Panc1 (cell line): ENCODE results near the gene GORAB. TPM values are rescaled to one million over a fixed set of nuclear protein-coding genes. Genes with fewer than 3 reads are reported as not detected.

ENCODE experiments used
- ATAC-seq: fragments of 200-7000 bp; cut with Tn5 transposase; 2 replicates; pipeline ENCODE4 v1.9.1; 2020; ENCODE audit warnings: mild to moderate bottlenecking, moderate library complexity
- BruUV-seq: library from RNA; stranded (reverse); fragments of 400-500 nt; replicated peaks from 2 replicates; lab custom pipeline; 2021; lab: Mats Ljungman, UMichigan
- CTCF ChIA-PET: fragments of 300-600 bp; sonication (Branson Sonifier 250); formaldehyde crosslinking; loops from one replicate; lab custom pipeline; 2022; ENCODE audit warnings: antibody characterized with exemption; lab: Charles Lee
- POLR2A ChIA-PET: fragments of 300-600 bp; sonication (Branson Sonifier 250); formaldehyde crosslinking; loops from one replicate; lab custom pipeline; 2022; ENCODE audit warnings: antibody characterized with exemption; lab: Charles Lee
- DNase-seq: peaks from one replicate; pipeline ENCODE4 v3.0.0-alpha.2; 2010; ENCODE audit warnings: low read depth, low spot score
- H3K27ac ChIP-seq: 2 replicates; pipeline ENCODE4 v1.5.1; 2011; ENCODE audit warnings: mild to moderate bottlenecking, low read length, inconsistent platforms
- H3K27me3 ChIP-seq: fragments of 200-500 bp; sonication (Bioruptor generic); 2 replicates; pipeline ENCODE4 v1.6.0; 2014; ENCODE audit warnings: low read length, inconsistent platforms; ENCODE audit not compliant: control insufficient read depth, insufficient read depth
- H3K36me3 ChIP-seq: fragments of 200-500 bp; sonication (Bioruptor generic); 2 replicates; pipeline ENCODE4 v1.5.1; 2014; ENCODE audit warnings: inconsistent platforms, mild to moderate bottlenecking, low read length, moderate library complexity; ENCODE audit not compliant: control insufficient read depth, insufficient read depth
- H3K4me1 ChIP-seq: 2 replicates; pipeline ENCODE4 v1.5.1; 2011; ENCODE audit warnings: inconsistent platforms, mild to moderate bottlenecking, low read length, moderate library complexity; ENCODE audit not compliant: control insufficient read depth, insufficient read depth
- H3K4me3 ChIP-seq, 2 experiments: 2 replicates each; pipeline ENCODE4 v1.5.1; 2011 to 2012; ENCODE audit warnings: low read depth in 2 of 2, low read length in 2 of 2, mild to moderate bottlenecking in 2 of 2, inconsistent platforms in 1 of 2, moderate library complexity in 1 of 2
- H3K9me3 ChIP-seq: fragments of 200-500 bp; sonication (Bioruptor generic); 2 replicates; pipeline ENCODE4 v1.5.1; 2014; ENCODE audit warnings: low read depth, mild to moderate bottlenecking, inconsistent platforms, low read length, moderate library complexity; ENCODE audit not compliant: control insufficient read depth, insufficient read depth
- POLR2AphosphoS5 ChIP-seq: IDR thresholded peaks from 2 replicates; pipeline ENCODE4 v1.6.1; 2012; ENCODE audit warnings: mild to moderate bottlenecking, low read depth, low read length, moderate library complexity
- SIN3A ChIP-seq: IDR thresholded peaks from 2 replicates; pipeline ENCODE4 v1.6.1; 2012; ENCODE audit warnings: low read depth, mild to moderate bottlenecking, low read length, moderate library complexity, borderline replicate concordance; ENCODE audit not compliant: insufficient read depth
- TCF7L2 ChIP-seq: IDR thresholded peaks from 2 replicates; pipeline ENCODE4 v1.6.1; 2011; ENCODE audit warnings: mild to moderate bottlenecking, low read depth, low read length, inconsistent platforms
- in situ Hi-C: cut with HindIII; loops from 2 replicates; pipeline ENCODE4 v1.10.0; 2016; ENCODE audit warnings: low sequenced_read_pairs, low pct_unique_long_range_greater_than_20kb
- intact Hi-C: fragments of 100-400 bp; cut with micrococcal nuclease; formaldehyde crosslinking; loops from one replicate; pipeline ENCODE4 v1.10.0; 2022; ENCODE audit not compliant: unreplicated experiment
- total RNA-seq: library from RNA; stranded (reverse); gene quantifications from one replicate; pipeline ENCODE4 v1.2.1, GENCODE V29; 2021; ENCODE audit not compliant: unreplicated experiment
- TF ChIP-seq, protein P1 (sequence below), 2 experiments: IDR thresholded peaks; 2 replicates each; pipeline ENCODE4 v1.6.1; 2011 to 2012; ENCODE audit warnings: low read depth in 2 of 2, control low read depth in 1 of 2, low read length in 1 of 2, mild to moderate bottlenecking in 1 of 2, moderate library complexity in 1 of 2; ENCODE audit not compliant: insufficient read depth in 1 of 2
- TF ChIP-seq, protein P2 (sequence below): fragments of 450-650 bp; IDR thresholded peaks from 2 replicates; pipeline ENCODE4 v1.5.1; 2017; ENCODE audit warnings: mild to moderate bottlenecking

Gene GORAB
- total RNA-seq, 1 experiment from 2014 or later: 8.1 TPM

DNA sequence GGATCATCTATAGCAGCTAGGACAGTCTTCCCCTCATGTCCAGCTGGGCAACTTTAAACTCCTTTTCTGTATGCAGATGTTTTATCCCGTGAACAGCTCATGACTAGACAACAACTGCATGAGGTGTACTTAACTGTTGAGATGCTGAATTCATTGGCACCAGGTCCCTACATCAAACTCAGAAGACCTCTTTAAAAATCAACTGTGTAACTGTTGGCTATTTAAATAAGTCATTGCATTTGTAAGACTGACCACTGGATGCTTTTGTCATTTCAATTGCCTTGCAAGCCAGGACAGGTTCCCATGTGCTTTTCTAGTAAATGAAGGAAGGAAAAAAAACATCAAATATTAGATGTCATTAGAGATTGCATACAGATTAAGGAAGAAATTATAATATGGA lies 28.3 kb upstream of the GORAB start:
- DNase-seq (no peak), ATAC-seq (no peak)
- ChIA-PET CTCF (no interaction called here), POLR2A (no interaction called here)
- H3K27ac ChIP-seq: no peak overlapping the region
- no TSS peak for BruUV-seq
- no peak overlapping the region for H3K4me3 ChIP-seq
- H3K4me1 ChIP-seq: no peaks in the 10 kb centered on the region
- intact Hi-C loops (no loop called here), in situ Hi-C loops (no loop called here)
- H3K9me3 ChIP-seq: no peaks in the 10 kb centered on the region
- H3K36me3 ChIP-seq: no peaks in the 10 kb centered on the region
- no peaks in the 10 kb centered on the region for H3K27me3 ChIP-seq
- TF ChIP-seq POLR2AphosphoS5 (no peak), SIN3A (no peak), TCF7L2 (no peak)
- TF ChIP-seq, protein P1, sequence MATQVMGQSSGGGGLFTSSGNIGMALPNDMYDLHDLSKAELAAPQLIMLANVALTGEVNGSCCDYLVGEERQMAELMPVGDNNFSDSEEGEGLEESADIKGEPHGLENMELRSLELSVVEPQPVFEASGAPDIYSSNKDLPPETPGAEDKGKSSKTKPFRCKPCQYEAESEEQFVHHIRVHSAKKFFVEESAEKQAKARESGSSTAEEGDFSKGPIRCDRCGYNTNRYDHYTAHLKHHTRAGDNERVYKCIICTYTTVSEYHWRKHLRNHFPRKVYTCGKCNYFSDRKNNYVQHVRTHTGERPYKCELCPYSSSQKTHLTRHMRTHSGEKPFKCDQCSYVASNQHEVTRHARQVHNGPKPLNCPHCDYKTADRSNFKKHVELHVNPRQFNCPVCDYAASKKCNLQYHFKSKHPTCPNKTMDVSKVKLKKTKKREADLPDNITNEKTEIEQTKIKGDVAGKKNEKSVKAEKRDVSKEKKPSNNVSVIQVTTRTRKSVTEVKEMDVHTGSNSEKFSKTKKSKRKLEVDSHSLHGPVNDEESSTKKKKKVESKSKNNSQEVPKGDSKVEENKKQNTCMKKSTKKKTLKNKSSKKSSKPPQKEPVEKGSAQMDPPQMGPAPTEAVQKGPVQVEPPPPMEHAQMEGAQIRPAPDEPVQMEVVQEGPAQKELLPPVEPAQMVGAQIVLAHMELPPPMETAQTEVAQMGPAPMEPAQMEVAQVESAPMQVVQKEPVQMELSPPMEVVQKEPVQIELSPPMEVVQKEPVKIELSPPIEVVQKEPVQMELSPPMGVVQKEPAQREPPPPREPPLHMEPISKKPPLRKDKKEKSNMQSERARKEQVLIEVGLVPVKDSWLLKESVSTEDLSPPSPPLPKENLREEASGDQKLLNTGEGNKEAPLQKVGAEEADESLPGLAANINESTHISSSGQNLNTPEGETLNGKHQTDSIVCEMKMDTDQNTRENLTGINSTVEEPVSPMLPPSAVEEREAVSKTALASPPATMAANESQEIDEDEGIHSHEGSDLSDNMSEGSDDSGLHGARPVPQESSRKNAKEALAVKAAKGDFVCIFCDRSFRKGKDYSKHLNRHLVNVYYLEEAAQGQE (IDR thresholded peaks at IDR 0.05; ENCODE audit: insufficient read depth in 1 of 2, low read depth in 2 of 2, low read length in 1 of 2): no peak
- TF ChIP-seq, protein P2, sequence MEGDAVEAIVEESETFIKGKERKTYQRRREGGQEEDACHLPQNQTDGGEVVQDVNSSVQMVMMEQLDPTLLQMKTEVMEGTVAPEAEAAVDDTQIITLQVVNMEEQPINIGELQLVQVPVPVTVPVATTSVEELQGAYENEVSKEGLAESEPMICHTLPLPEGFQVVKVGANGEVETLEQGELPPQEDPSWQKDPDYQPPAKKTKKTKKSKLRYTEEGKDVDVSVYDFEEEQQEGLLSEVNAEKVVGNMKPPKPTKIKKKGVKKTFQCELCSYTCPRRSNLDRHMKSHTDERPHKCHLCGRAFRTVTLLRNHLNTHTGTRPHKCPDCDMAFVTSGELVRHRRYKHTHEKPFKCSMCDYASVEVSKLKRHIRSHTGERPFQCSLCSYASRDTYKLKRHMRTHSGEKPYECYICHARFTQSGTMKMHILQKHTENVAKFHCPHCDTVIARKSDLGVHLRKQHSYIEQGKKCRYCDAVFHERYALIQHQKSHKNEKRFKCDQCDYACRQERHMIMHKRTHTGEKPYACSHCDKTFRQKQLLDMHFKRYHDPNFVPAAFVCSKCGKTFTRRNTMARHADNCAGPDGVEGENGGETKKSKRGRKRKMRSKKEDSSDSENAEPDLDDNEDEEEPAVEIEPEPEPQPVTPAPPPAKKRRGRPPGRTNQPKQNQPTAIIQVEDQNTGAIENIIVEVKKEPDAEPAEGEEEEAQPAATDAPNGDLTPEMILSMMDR: no peak

DNA sequence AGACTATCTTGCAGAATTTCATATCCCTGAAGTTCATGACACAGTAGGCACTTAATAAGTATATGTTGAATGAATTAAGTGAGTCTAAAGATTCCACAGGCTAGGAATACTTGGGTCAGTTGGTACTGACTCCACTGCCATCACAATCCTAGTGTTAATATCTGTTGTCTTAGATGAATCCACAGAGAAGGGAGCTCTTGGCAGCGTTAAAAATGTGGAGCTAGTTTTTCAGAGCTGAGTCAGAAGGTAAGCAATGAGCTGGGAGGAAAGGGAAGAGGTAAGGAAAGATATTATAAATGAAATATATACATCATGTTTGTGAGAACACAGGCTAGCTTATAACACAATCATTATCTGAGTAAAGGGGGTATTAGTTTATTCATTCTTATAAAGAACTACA lies 21.8 kb upstream of the GORAB start:
- in situ Hi-C loops (no loop called here), intact Hi-C loops (no loop called here)
- no peak for TF ChIP-seq SIN3A
- TF ChIP-seq, protein P2: no peak
- TF ChIP-seq, protein P1 (IDR thresholded peaks at IDR 0.05; ENCODE audit: insufficient read depth in 1 of 2, low read depth in 2 of 2, low read length in 1 of 2): no peak
- TF ChIP-seq TCF7L2: no peak
- no peak for TF ChIP-seq POLR2AphosphoS5
- no peak overlapping the region for H3K4me3 ChIP-seq
- no peak for DNase-seq
- H3K36me3 ChIP-seq: no peaks in the 10 kb centered on the region
- H3K4me1 ChIP-seq: no peaks in the 10 kb centered on the region
- no TSS peak for BruUV-seq
- no peak overlapping the region for H3K27ac ChIP-seq
- no peaks in the 10 kb centered on the region for H3K27me3 ChIP-seq
- no peak for ATAC-seq
- POLR2A ChIA-PET: no interaction called here
- H3K9me3 ChIP-seq: no peaks in the 10 kb centered on the region
- CTCF ChIA-PET: no interaction called here
